IPS-NIHi7 (cell line): ENCODE results near the gene PI4K2B.
"Not testable (repeated sequence)": the region's sequence is repeated elsewhere in the genome, so short reads cannot be mapped to it uniquely, and the experiment has no call there.

ENCODE experiments used
- DNase-seq: peaks from one replicate; pipeline ENCODE4 v3.0.0; 2012; ENCODE audit warnings: mixed read lengths; ENCODE audit errors: extremely low spot score

Gene PI4K2B

GRCh38 chr4:25306518-25307057 is 72.8 kb downstream of the PI4K2B start:
- no peak for DNase-seq

GRCh38 chr4:25307596-25307995 is 73.8 kb downstream of the PI4K2B start:
- DNase-seq = no peak

GRCh38 chr4:25308306-25308705 is 74.5 kb downstream of the PI4K2B start:
- no peak for DNase-seq

- DNase-seq = no peak
Measured at GRCh38 chr4:25308761-25309160, 74.9 kb downstream of the PI4K2B start.

- DNase-seq = no peak
Measured at GRCh38 chr4:25310066-25310802, 76.4 kb downstream of the PI4K2B start.

- no peak for DNase-seq
Measured at GRCh38 chr4:25310803-25311166, 77.0 kb downstream of the PI4K2B start.

- DNase-seq = peak; percentile 94
Measured at GRCh38 chr4:25312496-25313200, 78.8 kb downstream of the PI4K2B start, which contains the start of gene ZCCHC4. Gene ZCCHC4, plus strand, starts transcription at chr4:25312774. Its CDS starts 36 bp downstream, at chr4:25312810.

- no peak for DNase-seq
Measured at GRCh38 chr4:25313201-25313895, 79.5 kb downstream of the PI4K2B start.

- no peak for DNase-seq
Measured at GRCh38 chr4:25320336-25320735, 86.5 kb downstream of the PI4K2B start.

GRCh38 chr4:25320773-25321172 is 86.9 kb downstream of the PI4K2B start:
- DNase-seq = peak; percentile 9

- DNase-seq = no peak
Measured at GRCh38 chr4:25321703-25322102, 87.9 kb downstream of the PI4K2B start.

GRCh38 chr4:25328463-25328862 is 94.6 kb downstream of the PI4K2B start:
- not testable (repeated sequence) for DNase-seq
